ENCODE measurements around the gene PLCB4.

- TF ChIP-seq POLR2AphosphoS5 (IDR thresholded peaks at IDR 0.05; ENCODE audit: low read depth, low read length) (no peak), REST (IDR thresholded peaks at IDR 0.05; ENCODE audit: insufficient read depth in 1 of 2, low read depth in 2 of 2, low read length in 2 of 2) (no peak), SIN3A (IDR thresholded peaks at IDR 0.05; ENCODE audit: borderline replicate concordance, insufficient read depth, low read length) (no peak), TAF1 (IDR thresholded peaks at IDR 0.05; ENCODE audit: borderline replicate concordance, insufficient read depth, low read length) (no peak)
Measured at GRCh38 chr20:9392892-9393857, 324.3 kb downstream of the PLCB4 start.

Measured in PFSK-1 (cell line).